Measurements from ENCODE around the gene APBA2. TPM values are rescaled to one million over a fixed set of nuclear protein-coding genes. Genes with fewer than 3 reads are reported as not detected.

Gene APBA2
- total RNA-seq, 1 donor from 2014 or later: 0.38 TPM

GRCh38 chr15:28992336-28992864 is 106.6 kb downstream of the APBA2 start:
- no peak for TF ChIP-seq CTCF (IDR thresholded peaks at IDR 0.05; ENCODE audit: borderline replicate concordance)
- H3K4me3 ChIP-seq: no peak overlapping the region
- intact Hi-C loops (cut with micrococcal nuclease): no loop called here
- H3K9me3 ChIP-seq (replicated peaks): no peaks in the 10 kb centered on the region
- H3K27me3 ChIP-seq (ENCODE audit: low read depth): no peaks in the 10 kb centered on the region
- peaks cover 16% of the 10 kb centered on the region for H3K4me1 ChIP-seq
- H3K36me3 ChIP-seq: no peaks in the 10 kb centered on the region
- DNase-seq: no peak
- peak overlapping the region; percentile 74 for H3K27ac ChIP-seq (replicated peaks)

DNA sequence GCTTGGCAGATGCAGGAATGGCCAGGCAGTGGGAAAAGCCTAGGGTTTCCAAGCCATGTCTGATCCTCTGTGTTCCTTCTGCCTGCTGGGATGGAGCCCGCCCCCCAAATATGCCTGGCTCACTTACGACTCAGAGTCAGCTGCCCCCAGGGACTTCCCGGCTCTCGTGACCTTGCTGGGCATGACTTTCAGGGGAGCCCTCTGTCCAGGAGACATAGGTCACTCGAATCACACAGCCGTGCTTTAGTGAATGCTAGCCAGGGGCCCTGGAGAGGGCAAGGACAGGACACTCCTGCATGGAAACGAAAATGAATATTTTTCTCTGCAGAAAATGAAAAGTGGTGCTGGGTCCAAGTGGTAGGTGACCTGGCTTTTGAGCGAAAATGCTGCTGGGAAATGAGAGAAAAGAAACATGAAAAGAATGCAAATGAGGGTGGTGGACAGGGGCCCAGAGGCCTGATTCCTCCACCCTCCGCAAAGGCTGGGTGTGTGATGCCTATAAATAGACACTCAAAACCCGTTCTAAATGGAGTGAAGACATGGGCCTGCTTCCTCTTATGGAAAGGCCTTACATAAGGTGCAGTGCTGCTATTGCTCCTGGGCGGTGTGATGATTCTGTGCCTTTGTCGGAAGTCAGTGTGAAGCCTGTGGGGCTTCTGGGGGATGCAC is 107.4 kb downstream of the APBA2 start:
- Histone ChIP-seq H3K27me3 (ENCODE audit: low read depth) (no peaks in the 10 kb centered on the region), H3K27ac (replicated peaks) (peak overlapping the region; percentile 74), H3K9me3 (replicated peaks) (no peaks in the 10 kb centered on the region), H3K4me1 (peaks cover 16% of the 10 kb centered on the region), H3K4me3 (no peak overlapping the region), H3K36me3 (no peaks in the 10 kb centered on the region)
- intact Hi-C loops (cut with micrococcal nuclease): no loop called here
- DNase-seq: no peak
- no peak for TF ChIP-seq CTCF (IDR thresholded peaks at IDR 0.05; ENCODE audit: borderline replicate concordance)

DNA sequence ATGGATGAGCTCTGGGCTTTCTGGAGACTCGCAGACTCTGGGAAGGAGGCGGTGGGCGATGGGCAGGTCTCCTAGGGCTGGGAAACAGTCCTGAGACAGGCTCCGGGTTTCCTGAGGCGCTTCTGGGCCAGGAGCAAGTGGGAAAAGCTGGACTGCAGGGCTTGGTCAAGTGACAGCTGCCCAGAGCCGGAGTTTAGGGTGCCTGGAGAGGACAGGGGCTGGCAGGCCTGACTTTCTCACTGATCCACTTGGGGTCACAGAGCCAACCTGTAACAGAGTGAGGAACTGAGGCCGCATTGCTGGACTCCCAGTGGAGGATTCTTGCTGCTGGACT is 107.9 kb downstream of the APBA2 start:
- no peak overlapping the region for H3K4me3 ChIP-seq
- TF ChIP-seq CTCF (IDR thresholded peaks at IDR 0.05; ENCODE audit: borderline replicate concordance): no peak
- H3K36me3 ChIP-seq: no peaks in the 10 kb centered on the region
- H3K4me1 ChIP-seq: peaks cover 16% of the 10 kb centered on the region
- H3K27me3 ChIP-seq (ENCODE audit: low read depth): no peaks in the 10 kb centered on the region
- H3K9me3 ChIP-seq (replicated peaks): no peaks in the 10 kb centered on the region
- peak overlapping the region; percentile 74 for H3K27ac ChIP-seq (replicated peaks)
- DNase-seq: no peak
- intact Hi-C loops (cut with micrococcal nuclease): no loop called here

GRCh38 chr15:28994142-28994830 is 108.5 kb downstream of the APBA2 start:
- intact Hi-C loops (cut with micrococcal nuclease): no loop called here

More at GRCh38 chr15:28994142-28994830, 108.5 kb downstream of the APBA2 start:
- TF ChIP-seq CTCF (IDR thresholded peaks at IDR 0.05; ENCODE audit: borderline replicate concordance): no peak
- Histone ChIP-seq H3K9me3 (replicated peaks) (no peaks in the 10 kb centered on the region), H3K27ac (replicated peaks) (peak overlapping the region; percentile 74), H3K4me3 (no peak overlapping the region), H3K36me3 (no peaks in the 10 kb centered on the region), H3K27me3 (ENCODE audit: low read depth) (no peaks in the 10 kb centered on the region), H3K4me1 (peaks cover 16% of the 10 kb centered on the region)
- no peak for DNase-seq

All from left ventricle myocardium inferior (tissue), 1 donor.